GM23248 (cell line): ENCODE data around the gene METTL23. TPM values are rescaled to one million over a fixed set of nuclear protein-coding genes. Genes with fewer than 3 reads are reported as not detected.
A peak's percentile ranks its signal among the peaks of the same experiment; 100 is the strongest.

Source experiments
- DNase-seq: peaks from one replicate; pipeline ENCODE4 v3.0.0-alpha.2; 2015
- H2AFZ ChIP-seq: fragments of 200-600 bp; sonication (generic); 2 replicates; pipeline ENCODE4 v1.6.1; 2016; ENCODE audit warnings: antibody characterized with exemption
- H3F3A ChIP-seq: fragments of 200-600 bp; sonication (generic); 2 replicates; pipeline ENCODE4 v1.6.1; 2016; ENCODE audit warnings: mild to moderate bottlenecking, antibody characterized with exemption, mixed run types; ENCODE audit not compliant: insufficient read depth
- H3K27ac ChIP-seq: fragments of 200-600 bp; sonication (generic); 2 replicates; pipeline ENCODE4 v1.5.1; 2016; ENCODE audit warnings: mild to moderate bottlenecking
- H3K27me3 ChIP-seq: fragments of 200-600 bp; sonication (generic); replicated peaks from 2 replicates; pipeline ENCODE4 v1.6.1; 2016; ENCODE audit warnings: mild to moderate bottlenecking; ENCODE audit not compliant: insufficient read depth
- H3K36me3 ChIP-seq: fragments of 200-600 bp; sonication (generic); 2 replicates; pipeline ENCODE4 v1.6.1; 2016; ENCODE audit warnings: low read depth, mild to moderate bottlenecking
- H3K4me1 ChIP-seq: fragments of 200-600 bp; sonication (generic); 2 replicates; pipeline ENCODE4 v1.6.1; 2016; ENCODE audit warnings: mild to moderate bottlenecking; ENCODE audit not compliant: insufficient read depth
- H3K4me2 ChIP-seq: fragments of 200-600 bp; sonication (generic); one replicate; pipeline ENCODE4 v1.6.1; 2016; ENCODE audit warnings: mild to moderate bottlenecking; ENCODE audit not compliant: unreplicated experiment
- H3K4me3 ChIP-seq: fragments of 200-600 bp; sonication (generic); 2 replicates; pipeline ENCODE4 v1.5.1; 2016; ENCODE audit warnings: mild to moderate bottlenecking
- H3K79me2 ChIP-seq: fragments of 200-600 bp; sonication (generic); 2 replicates; pipeline ENCODE4 v1.6.1; 2016; ENCODE audit warnings: mild to moderate bottlenecking; ENCODE audit not compliant: insufficient read depth
- H3K9ac ChIP-seq: fragments of 200-600 bp; sonication (generic); 2 replicates; pipeline ENCODE4 v1.6.1; 2016; ENCODE audit warnings: mild to moderate bottlenecking
- H3K9me2 ChIP-seq: fragments of 200-600 bp; sonication (generic); 2 replicates; pipeline ENCODE4 v1.6.1; 2016; ENCODE audit warnings: mixed run types, mild to moderate bottlenecking, moderate library complexity; ENCODE audit not compliant: insufficient read depth
- H3K9me3 ChIP-seq: fragments of 200-600 bp; sonication (generic); one replicate; pipeline ENCODE4 v1.6.1; 2017; ENCODE audit warnings: low read depth
- H4K20me1 ChIP-seq: fragments of 200-600 bp; sonication (generic); 2 replicates; pipeline ENCODE4 v1.6.0; 2016; ENCODE audit not compliant: insufficient read depth
- EZH2 ChIP-seq: fragments of 200-600 bp; sonication (generic); IDR thresholded peaks from 2 replicates; pipeline ENCODE4 v1.6.1; 2018; ENCODE audit warnings: antibody characterized with exemption, mild to moderate bottlenecking; ENCODE audit not compliant: insufficient read depth, poor library complexity, severe bottlenecking
- EZH2phosphoT487 ChIP-seq: fragments of 200-600 bp; sonication (generic); IDR thresholded peaks from 2 replicates; pipeline ENCODE4 v1.6.1; 2018; ENCODE audit warnings: antibody characterized with exemption, moderate library complexity, mild to moderate bottlenecking, low read depth; ENCODE audit not compliant: insufficient read depth
- WGBS, 2 experiments: methylation state at CpG; one replicate each; pipeline ENCODE4 v1.1.6; 2015 to 2017; ENCODE audit warnings: low lambda C conversion rate in 2 of 2, low coverage in 1 of 2; ENCODE audit errors: missing lambda C conversion rate in 2 of 2; 5-methylcytosine and 5-hydroxymethylcytosine counted together
- in situ Hi-C: fragments of 300-500 bp; cut with MboI; formaldehyde crosslinking; loops from 2 replicates; pipeline ENCODE4 v1.15.0; 2020
- polyA plus RNA-seq: library from polyadenylated mRNA; unstranded; fragments of >200 nt; fragmentation: Nextera tagmentation; extraction: Ambion mirVana; gene quantifications from 2 replicates; pipeline ENCODE4 v1.2.1, GENCODE V29; 2016
- total RNA-seq: library from RNA; depleted of rRNA; stranded (reverse); fragments of >200 nt; shearing (Covaris generic); gene quantifications from 2 replicates; pipeline ENCODE4 v1.2.3, GENCODE V29; 2014

The METTL23 gene
- total and polyA plus RNA-seq, 2 experiments from 2014 or later: 35.6 to 54.8 TPM

DNA sequence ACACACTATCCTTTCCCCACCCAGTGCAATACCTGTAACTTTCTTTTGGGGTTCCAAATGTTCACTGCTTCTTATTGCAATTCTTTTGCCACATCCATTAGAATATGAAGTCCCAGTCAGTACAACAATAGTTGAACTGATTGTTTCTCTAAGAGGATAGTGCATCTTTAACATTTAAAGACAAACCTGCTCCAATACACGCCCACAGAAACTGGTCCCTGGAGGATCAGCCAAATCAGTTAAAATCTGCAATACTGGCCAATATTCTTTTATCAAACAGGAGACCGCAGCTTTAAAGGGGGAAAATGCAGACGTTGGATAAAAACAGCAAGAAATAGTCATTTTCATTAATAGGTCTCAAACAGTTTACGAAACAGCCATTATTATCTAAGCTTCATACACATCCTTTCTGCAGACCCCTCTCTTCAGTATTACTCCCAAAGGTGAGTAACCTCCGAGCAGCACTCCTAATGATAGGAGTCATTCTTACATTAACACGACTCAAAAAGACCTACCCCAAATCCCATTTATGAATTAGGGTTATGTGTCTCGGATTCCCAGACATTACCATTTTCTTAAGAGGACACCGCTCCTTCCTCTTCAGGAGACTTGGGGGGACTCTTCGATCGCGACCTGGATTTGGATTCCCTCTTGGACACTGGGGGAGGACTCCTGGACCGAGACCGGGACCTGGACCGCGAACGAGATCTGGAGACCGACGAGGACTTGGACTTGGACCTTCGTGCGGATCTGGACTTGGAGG is 9.1 kb downstream of the METTL23 start:
- peak; percentile 31 for DNase-seq
- no peak for TF ChIP-seq EZH2phosphoT487
- Histone ChIP-seq H3K36me3 (peaks cover 39% of the 10 kb centered on the region), H3K9me2 (no peaks in the 10 kb centered on the region), H3K27ac (peak overlapping the region; percentile 81), H3K9ac (peak overlapping the region; percentile 96), H3K79me2 (peaks cover 87% of the 10 kb centered on the region), H4K20me1 (peaks cover 17% of the 10 kb centered on the region; the same call in 1 of the 2 replicates), H2AFZ (no peak overlapping the region), H3K4me3 (peak overlapping the region; percentile 98), H3K4me1 (peaks cover 45% of the 10 kb centered on the region), H3K4me2 (peak overlapping the region; percentile 100), H3F3A (peaks cover 58% of the 10 kb centered on the region), H3K9me3 (no peaks in the 10 kb centered on the region), H3K27me3 (no peaks in the 10 kb centered on the region)
- in situ Hi-C loops: no loop called here
- 1 to 2% methylated on average over 20 of the region's 20 CpGs for WGBS, 2 experiments

DNA sequence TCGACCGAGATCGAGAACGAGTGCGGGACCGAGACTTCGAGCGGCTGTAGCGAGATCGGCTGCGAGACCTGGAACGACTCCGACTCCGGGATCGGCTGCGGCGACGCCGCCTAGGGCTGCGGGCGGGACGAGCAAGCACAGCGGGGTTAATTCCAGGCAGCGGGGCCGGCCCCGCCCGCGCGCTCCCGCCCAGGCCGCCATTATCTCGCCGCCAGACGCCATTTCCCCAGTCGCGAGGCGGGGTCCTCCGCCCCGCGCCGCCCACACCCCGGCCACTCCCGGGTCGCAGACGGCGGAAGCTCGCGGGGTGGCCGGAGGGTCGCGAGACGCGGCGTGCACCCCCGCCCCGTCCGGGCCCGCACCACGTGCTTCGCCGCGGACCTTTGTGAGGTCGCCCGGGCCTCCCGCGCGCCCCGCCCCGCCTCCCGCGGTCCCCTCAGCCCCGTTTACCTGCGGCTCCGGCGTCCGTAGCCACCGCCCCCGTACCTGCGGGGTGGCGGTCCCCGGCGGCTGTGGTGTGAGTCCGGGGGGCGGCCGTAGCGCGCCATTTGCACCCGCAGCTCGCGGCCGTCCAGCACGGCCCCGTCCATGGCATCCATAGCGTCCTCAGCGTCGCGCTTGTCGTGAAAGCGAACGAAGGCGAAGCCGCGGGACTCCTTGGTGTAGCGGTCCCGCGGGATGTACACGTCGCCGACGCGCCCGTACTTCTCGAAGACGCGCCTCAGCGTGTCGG is 9.9 kb downstream of the METTL23 start:
- H4K20me1 ChIP-seq: peaks cover 17% of the 10 kb centered on the region; the same call in 1 of the 2 replicates
- 1 to 2% methylated on average over 59 to 97 of the region's 117 CpGs for WGBS, 2 experiments
- H3K9ac ChIP-seq: peak overlapping the region; percentile 96
- H3K27me3 ChIP-seq: no peaks in the 10 kb centered on the region
- in situ Hi-C loops: no loop called here
- H3K36me3 ChIP-seq: peaks cover 39% of the 10 kb centered on the region
- no peak overlapping the region for H2AFZ ChIP-seq
- TF ChIP-seq EZH2phosphoT487: no peak
- TF ChIP-seq EZH2: no peak
- peak overlapping the region; percentile 98 for H3K4me3 ChIP-seq
- DNase-seq: peak; percentile 87
- H3K9me2 ChIP-seq: no peaks in the 10 kb centered on the region
- H3K9me3 ChIP-seq: no peaks in the 10 kb centered on the region
- H3K79me2 ChIP-seq: peaks cover 83% of the 10 kb centered on the region
- peak overlapping the region; percentile 81 for H3K27ac ChIP-seq
- H3F3A ChIP-seq: peaks cover 54% of the 10 kb centered on the region
- peak overlapping the region; percentile 100 for H3K4me2 ChIP-seq
- peaks cover 45% of the 10 kb centered on the region for H3K4me1 ChIP-seq

DNA sequence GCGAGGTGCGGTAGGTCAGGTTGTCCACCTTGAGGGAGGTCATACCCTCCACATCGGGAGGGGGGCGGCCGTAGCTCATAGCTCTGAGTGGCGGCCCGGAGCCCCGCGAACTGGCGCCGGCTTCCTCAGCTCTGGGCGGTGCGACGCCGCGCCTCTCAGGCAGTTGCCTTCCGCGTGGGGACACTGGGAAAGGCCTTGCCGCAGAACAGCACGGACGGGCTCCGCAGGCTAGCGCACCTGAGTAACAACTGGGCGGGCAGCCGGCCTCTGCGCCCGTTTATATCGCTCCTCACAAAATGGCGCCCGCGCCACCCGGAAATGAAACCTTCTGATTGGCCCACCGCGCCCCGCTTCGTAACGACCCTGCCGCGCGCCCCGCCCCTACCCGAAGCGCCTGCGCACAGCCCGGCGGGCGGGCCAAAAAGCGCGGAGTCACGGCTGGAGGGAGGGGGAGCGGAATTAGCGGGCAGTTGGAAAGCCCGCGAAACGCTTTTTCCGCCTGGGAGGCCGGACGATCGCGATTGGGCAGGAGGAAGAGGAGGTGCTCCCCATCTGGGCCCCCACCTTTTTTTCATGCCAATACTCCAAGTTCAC is 10.5 kb downstream of the METTL23 start, which contains the start of gene SRSF2:
SRSF2 (minus strand) TSS at position 250 of the 594 bp plus-strand sequence; CDS start at position 79, 171 bp downstream.
- Histone ChIP-seq H3K9me3 (no peaks in the 10 kb centered on the region), H4K20me1 (peaks cover 17% of the 10 kb centered on the region; the same call in 1 of the 2 replicates), H3K79me2 (peaks cover 77% of the 10 kb centered on the region), H3F3A (peaks cover 47% of the 10 kb centered on the region), H3K9me2 (no peaks in the 10 kb centered on the region), H3K36me3 (peaks cover 39% of the 10 kb centered on the region), H2AFZ (peak within 1 kb of the TSS; percentile 94), H3K4me2 (peak within 1 kb of the TSS; percentile 100), H3K4me3 (peak within 1 kb of the TSS; percentile 98), H3K4me1 (peaks cover 45% of the 10 kb centered on the region), H3K27me3 (no peaks in the 10 kb centered on the region), H3K27ac (peak within 1 kb of the TSS; percentile 91), H3K9ac (peak within 1 kb of the TSS; percentile 96)
- no peak for TF ChIP-seq EZH2phosphoT487
- no peak for TF ChIP-seq EZH2
- in situ Hi-C loops: no loop called here
- 0 to 1% methylated on average over 49 to 60 of the region's 60 CpGs for WGBS, 2 experiments
- peak; percentile 99 for DNase-seq

DNA sequence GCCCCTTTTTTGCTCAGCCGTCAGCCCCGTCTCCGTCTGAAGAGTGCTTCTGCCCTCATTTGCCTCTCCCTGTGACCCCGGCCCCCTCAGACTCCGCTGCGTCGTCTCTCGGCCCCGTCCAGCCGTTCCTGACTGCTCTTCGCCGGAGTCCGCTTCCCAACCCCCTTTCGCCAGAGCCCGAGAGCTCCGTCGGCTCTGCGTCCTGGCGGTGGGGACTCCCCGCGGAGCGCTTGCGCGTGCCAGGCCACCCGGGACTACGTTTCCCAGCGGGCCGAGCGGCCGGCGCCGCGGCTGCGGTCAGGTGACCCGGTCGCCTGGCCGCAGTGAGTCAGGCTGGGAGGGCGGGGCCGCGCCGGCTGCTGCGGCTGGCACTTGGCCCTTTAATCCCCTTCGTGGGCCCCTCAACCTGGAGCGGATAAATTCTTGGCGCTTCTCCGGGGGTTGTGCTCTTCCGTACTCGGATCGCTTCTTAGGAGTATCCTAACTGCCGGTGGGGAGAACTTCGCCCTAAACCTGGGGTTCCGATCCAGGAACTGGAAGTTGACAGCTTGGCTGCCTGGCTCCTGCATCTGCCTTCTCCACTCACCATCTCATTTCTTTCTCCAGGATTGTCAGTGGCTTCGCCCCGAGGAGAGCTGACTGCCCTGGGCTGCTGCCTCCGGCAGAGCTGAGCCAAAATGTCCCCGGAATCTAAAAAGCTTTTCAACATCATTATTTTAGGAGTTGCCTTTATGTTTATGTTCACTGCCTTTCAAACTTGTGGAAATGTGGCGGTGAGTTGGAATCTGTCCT is 11.2 kb downstream of the METTL23 start, which contains the start of gene MFSD11:
MFSD11 (plus strand) TSS at position 444 of the 792 bp plus-strand sequence; CDS start at position 678, 234 bp downstream.
- H3K4me3 ChIP-seq: peak within 1 kb of the TSS; percentile 98
- H3K27ac ChIP-seq: peak within 1 kb of the TSS; percentile 91
- H3K4me2 ChIP-seq: peak within 1 kb of the TSS; percentile 100
- peaks cover 33% of the 10 kb centered on the region for H3K36me3 ChIP-seq
- H3F3A ChIP-seq: peaks cover 40% of the 10 kb centered on the region
- TF ChIP-seq EZH2phosphoT487 (no peak), EZH2 (no peak)
- peak within 1 kb of the TSS; percentile 96 for H3K9ac ChIP-seq
- peaks cover 70% of the 10 kb centered on the region for H3K79me2 ChIP-seq
- peak within 1 kb of the TSS; percentile 94 for H2AFZ ChIP-seq
- H3K9me3 ChIP-seq: no peaks in the 10 kb centered on the region
- in situ Hi-C loops: no loop called here
- 1 to 2% methylated on average over 53 to 54 of the region's 57 CpGs for WGBS, 2 experiments
- H3K27me3 ChIP-seq: no peaks in the 10 kb centered on the region
- peak; percentile 97 for DNase-seq
- H3K9me2 ChIP-seq: no peaks in the 10 kb centered on the region
- H3K4me1 ChIP-seq: peaks cover 41% of the 10 kb centered on the region
- H4K20me1 ChIP-seq: peaks cover 17% of the 10 kb centered on the region; the same call in 1 of the 2 replicates
